ENCODE results near the gene PROSER2.

GRCh38 chr10:11901833-11902475, 78.8 kb downstream of the PROSER2 start:
- TF ChIP-seq CTCF (IDR thresholded peaks at IDR 0.05; ENCODE audit: low read length) (no peak), EZH2 (optimal IDR thresholded peaks at IDR 0.05; ENCODE audit: low read depth, low read length) (no peak)

Measured in MM.1S (cell line).